A172 (cell line): ENCODE results near the gene NKAIN2. TPM values are rescaled to one million over a fixed set of nuclear protein-coding genes. Genes with fewer than 3 reads are reported as not detected.

ENCODE experiments used
- DNase-seq: peaks from one replicate; pipeline ENCODE4 v3.0.0-alpha.2; 2015; ENCODE audit warnings: low spot score
- total RNA-seq: library from RNA; depleted of rRNA; stranded (reverse); fragments of >200 nt; shearing (Covaris generic); gene quantifications from 2 replicates; pipeline ENCODE4 v1.2.3, GENCODE V29; 2014

NKAIN2 gene
- total RNA-seq, 1 experiment from 2014 or later, result not detected

GRCh38 chr6:124028117-124028516 is 224.5 kb downstream of the NKAIN2 start:
- no peak for DNase-seq

GRCh38 chr6:124029567-124029966 is 225.9 kb downstream of the NKAIN2 start:
- no peak for DNase-seq

- DNase-seq, result no peak
Measured at GRCh38 chr6:124033501-124033900, 229.8 kb downstream of the NKAIN2 start.

- no peak for DNase-seq
Measured at GRCh38 chr6:124036384-124036783, 232.7 kb downstream of the NKAIN2 start.

- peak; percentile 1 for DNase-seq
Measured at GRCh38 chr6:124040655-124041054, 237.0 kb downstream of the NKAIN2 start.

GRCh38 chr6:124052120-124052519 is 248.5 kb downstream of the NKAIN2 start:
- DNase-seq, result no peak

- no peak for DNase-seq
Measured at GRCh38 chr6:124053315-124053714, 249.7 kb downstream of the NKAIN2 start.

- DNase-seq, result no peak
Measured at GRCh38 chr6:124054034-124054433, 250.4 kb downstream of the NKAIN2 start.

- no peak for DNase-seq
Measured at GRCh38 chr6:124055395-124055794, 251.7 kb downstream of the NKAIN2 start.

GRCh38 chr6:124055963-124056362 is 252.3 kb downstream of the NKAIN2 start:
- DNase-seq, result no peak

- no peak for DNase-seq
Measured at GRCh38 chr6:124056407-124057334, 253.0 kb downstream of the NKAIN2 start.

GRCh38 chr6:124057461-124057860 is 253.8 kb downstream of the NKAIN2 start:
- no peak for DNase-seq

GRCh38 chr6:124064317-124065113 is 260.9 kb downstream of the NKAIN2 start:
- no peak for DNase-seq

- no peak for DNase-seq
Measured at GRCh38 chr6:124066269-124066668, 262.6 kb downstream of the NKAIN2 start.

- no peak for DNase-seq
Measured at GRCh38 chr6:124066946-124067552, 263.4 kb downstream of the NKAIN2 start.

GRCh38 chr6:124069230-124069950 is 265.7 kb downstream of the NKAIN2 start:
- no peak for DNase-seq

GRCh38 chr6:124073021-124073420 is 269.4 kb downstream of the NKAIN2 start:
- peak; percentile 41 for DNase-seq

GRCh38 chr6:124073820-124074587 is 270.3 kb downstream of the NKAIN2 start:
- DNase-seq, result peak; percentile 3

GRCh38 chr6:124074606-124075005 is 270.9 kb downstream of the NKAIN2 start:
- DNase-seq, result no peak

- no peak for DNase-seq
Measured at GRCh38 chr6:124076336-124077048, 272.8 kb downstream of the NKAIN2 start.
